ENCODE results near the gene MTSS2.

GRCh38 chr16:70651524-70651923 lies 34.3 kb downstream of the MTSS2 start:
- TF ChIP-seq CTCF (IDR thresholded peaks at IDR 0.05; ENCODE audit: poor library complexity, severe bottlenecking) (no peak), EZH2 (IDR thresholded peaks at IDR 0.05; ENCODE audit: borderline replicate concordance, insufficient read depth, low read length, poor library complexity, severe bottlenecking) (no peak), RAD21 (conservative IDR thresholded peaks at IDR 0.05) (no peak)
